Astrocyte (in vitro differentiated cells and primary cell): ENCODE measurements around the gene SMIM44.

ENCODE experiments used
- EZH2 ChIP-seq: IDR thresholded peaks from 2 replicates; pipeline ENCODE4 v1.6.1; 2012; ENCODE audit warnings: mild to moderate bottlenecking, low read length, inconsistent platforms; ENCODE audit not compliant: insufficient read depth
- TF ChIP-seq, protein P1 (sequence below): IDR thresholded peaks from 2 replicates; pipeline ENCODE4 v1.5.1; 2011; ENCODE audit warnings: low read depth, mild to moderate bottlenecking, inconsistent platforms, low read length, moderate library complexity; ENCODE audit not compliant: insufficient read depth

- TF ChIP-seq, protein P1, sequence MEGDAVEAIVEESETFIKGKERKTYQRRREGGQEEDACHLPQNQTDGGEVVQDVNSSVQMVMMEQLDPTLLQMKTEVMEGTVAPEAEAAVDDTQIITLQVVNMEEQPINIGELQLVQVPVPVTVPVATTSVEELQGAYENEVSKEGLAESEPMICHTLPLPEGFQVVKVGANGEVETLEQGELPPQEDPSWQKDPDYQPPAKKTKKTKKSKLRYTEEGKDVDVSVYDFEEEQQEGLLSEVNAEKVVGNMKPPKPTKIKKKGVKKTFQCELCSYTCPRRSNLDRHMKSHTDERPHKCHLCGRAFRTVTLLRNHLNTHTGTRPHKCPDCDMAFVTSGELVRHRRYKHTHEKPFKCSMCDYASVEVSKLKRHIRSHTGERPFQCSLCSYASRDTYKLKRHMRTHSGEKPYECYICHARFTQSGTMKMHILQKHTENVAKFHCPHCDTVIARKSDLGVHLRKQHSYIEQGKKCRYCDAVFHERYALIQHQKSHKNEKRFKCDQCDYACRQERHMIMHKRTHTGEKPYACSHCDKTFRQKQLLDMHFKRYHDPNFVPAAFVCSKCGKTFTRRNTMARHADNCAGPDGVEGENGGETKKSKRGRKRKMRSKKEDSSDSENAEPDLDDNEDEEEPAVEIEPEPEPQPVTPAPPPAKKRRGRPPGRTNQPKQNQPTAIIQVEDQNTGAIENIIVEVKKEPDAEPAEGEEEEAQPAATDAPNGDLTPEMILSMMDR: no peak
- no peak for TF ChIP-seq EZH2
Observed at GRCh38 chr19:3476830-3477229, 6.4 kb downstream of the SMIM44 start.
